ENCODE results near the gene SLC26A2. TPM values are rescaled to one million over a fixed set of nuclear protein-coding genes. Genes with fewer than 3 reads are reported as not detected.

The SLC26A2 gene
- total and polyA plus RNA-seq, 10 of the 15 experiments (the other 5 are each of a cell fraction or from before 2014, with no cell fraction given): 1.7 to 6.4 (median 4.2) TPM

DNA sequence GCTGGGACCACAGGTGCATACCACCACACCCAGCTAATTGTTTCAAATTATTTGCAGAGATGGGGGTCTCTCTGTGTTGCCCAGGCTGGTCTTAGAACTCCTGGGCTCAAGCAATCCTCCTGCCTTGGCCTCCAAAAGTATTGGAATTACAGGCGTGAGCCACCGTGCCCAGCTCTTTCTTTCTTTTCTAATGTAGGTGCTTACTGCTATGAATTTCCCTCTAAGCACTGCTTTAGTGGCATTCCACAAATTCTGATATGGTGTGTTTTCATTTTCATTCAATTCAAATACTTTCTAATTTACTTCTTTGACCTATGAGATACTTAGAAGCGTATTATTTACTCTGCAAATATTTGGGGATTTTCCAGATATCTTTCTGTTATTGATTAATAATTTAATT lies 54.9 kb downstream of the SLC26A2 start:
- in situ Hi-C loops (cut with MboI) (no loop called here), intact Hi-C loops (cut with micrococcal nuclease; ENCODE audit: unreplicated experiment) (no loop called here)
- TF ChIP-seq ZNF217 (IDR thresholded peaks at IDR 0.05) (no peak), KLF5 (IDR thresholded peaks at IDR 0.05; ENCODE audit: partially characterized antibody) (no peak), MTA2 (IDR thresholded peaks at IDR 0.05; ENCODE audit: low read depth) (no peak), JUND (IDR thresholded peaks at IDR 0.05; ENCODE audit: low read depth, low read length) (no peak), SMARCA5 (IDR thresholded peaks at IDR 0.05) (no peak), NFXL1 (IDR thresholded peaks at IDR 0.05; ENCODE audit: borderline replicate concordance) (no peak), TCF12 (IDR thresholded peaks at IDR 0.05; ENCODE audit: low read depth, low read length) (no peak), MEF2B (IDR thresholded peaks at IDR 0.05; ENCODE audit: partially characterized antibody, poor library complexity, severe bottlenecking) (no peak), EZH2 (IDR thresholded peaks at IDR 0.05; ENCODE audit: borderline replicate concordance, control insufficient read depth, low read depth, low read length) (no peak), FOS (IDR thresholded peaks at IDR 0.05; ENCODE audit: borderline replicate concordance, extremely low read depth, insufficient read length) (no peak), YBX1 (IDR thresholded peaks at IDR 0.05) (no peak), CBX5 (IDR thresholded peaks at IDR 0.05; ENCODE audit: low read depth) (no peak), EGR1 (IDR thresholded peaks at IDR 0.05; ENCODE audit: borderline replicate concordance in 1 of 2, low read depth in 2 of 2, low read length in 2 of 2) (no peak), FOXK2 (IDR thresholded peaks at IDR 0.05) (no peak), ZBED1 (IDR thresholded peaks at IDR 0.05; ENCODE audit: borderline replicate concordance) (no peak), IKZF1 (conservative IDR thresholded peaks at IDR 0.05) (no peak)
- TF ChIP-seq, protein P1, sequence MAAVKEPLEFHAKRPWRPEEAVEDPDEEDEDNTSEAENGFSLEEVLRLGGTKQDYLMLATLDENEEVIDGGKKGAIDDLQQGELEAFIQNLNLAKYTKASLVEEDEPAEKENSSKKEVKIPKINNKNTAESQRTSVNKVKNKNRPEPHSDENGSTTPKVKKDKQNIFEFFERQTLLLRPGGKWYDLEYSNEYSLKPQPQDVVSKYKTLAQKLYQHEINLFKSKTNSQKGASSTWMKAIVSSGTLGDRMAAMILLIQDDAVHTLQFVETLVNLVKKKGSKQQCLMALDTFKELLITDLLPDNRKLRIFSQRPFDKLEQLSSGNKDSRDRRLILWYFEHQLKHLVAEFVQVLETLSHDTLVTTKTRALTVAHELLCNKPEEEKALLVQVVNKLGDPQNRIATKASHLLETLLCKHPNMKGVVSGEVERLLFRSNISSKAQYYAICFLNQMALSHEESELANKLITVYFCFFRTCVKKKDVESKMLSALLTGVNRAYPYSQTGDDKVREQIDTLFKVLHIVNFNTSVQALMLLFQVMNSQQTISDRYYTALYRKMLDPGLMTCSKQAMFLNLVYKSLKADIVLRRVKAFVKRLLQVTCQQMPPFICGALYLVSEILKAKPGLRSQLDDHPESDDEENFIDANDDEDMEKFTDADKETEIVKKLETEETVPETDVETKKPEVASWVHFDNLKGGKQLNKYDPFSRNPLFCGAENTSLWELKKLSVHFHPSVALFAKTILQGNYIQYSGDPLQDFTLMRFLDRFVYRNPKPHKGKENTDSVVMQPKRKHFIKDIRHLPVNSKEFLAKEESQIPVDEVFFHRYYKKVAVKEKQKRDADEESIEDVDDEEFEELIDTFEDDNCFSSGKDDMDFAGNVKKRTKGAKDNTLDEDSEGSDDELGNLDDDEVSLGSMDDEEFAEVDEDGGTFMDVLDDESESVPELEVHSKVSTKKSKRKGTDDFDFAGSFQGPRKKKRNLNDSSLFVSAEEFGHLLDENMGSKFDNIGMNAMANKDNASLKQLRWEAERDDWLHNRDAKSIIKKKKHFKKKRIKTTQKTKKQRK (IDR thresholded peaks at IDR 0.05; ENCODE audit: low read depth, low read length): no peak
- TF ChIP-seq, protein P2, sequence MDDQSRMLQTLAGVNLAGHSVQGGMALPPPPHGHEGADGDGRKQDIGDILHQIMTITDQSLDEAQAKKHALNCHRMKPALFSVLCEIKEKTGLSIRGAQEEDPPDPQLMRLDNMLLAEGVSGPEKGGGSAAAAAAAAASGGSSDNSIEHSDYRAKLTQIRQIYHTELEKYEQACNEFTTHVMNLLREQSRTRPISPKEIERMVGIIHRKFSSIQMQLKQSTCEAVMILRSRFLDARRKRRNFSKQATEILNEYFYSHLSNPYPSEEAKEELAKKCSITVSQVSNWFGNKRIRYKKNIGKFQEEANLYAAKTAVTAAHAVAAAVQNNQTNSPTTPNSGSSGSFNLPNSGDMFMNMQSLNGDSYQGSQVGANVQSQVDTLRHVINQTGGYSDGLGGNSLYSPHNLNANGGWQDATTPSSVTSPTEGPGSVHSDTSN (IDR thresholded peaks at IDR 0.05; ENCODE audit: insufficient replicate concordance, low read depth, low read length): no peak
- peaks cover 19 to 43% of the 10 kb centered on the region in 2 experiments for H3K36me3 ChIP-seq (ENCODE audit: control insufficient read depth in 2 of 2, insufficient read depth in 2 of 2, low read length in 1 of 2)
- no TSS peak for BruUV-seq (replicated peaks)
- SMC1A ChIA-PET (ENCODE audit: uncharacterized antibody, unreplicated experiment): interaction anchor here (0.8 kb wide), 1 partner anchor 98 kb away, joined by 3 read pairs; no protein-coding TSS in a partner anchor
- H2AFZ ChIP-seq (ENCODE audit: control insufficient read depth, low read depth, low read length): no peak overlapping the region
- H3K4me2 ChIP-seq (ENCODE audit: control insufficient read depth, insufficient read depth): no peak overlapping the region
- RAD21 ChIA-PET (ENCODE audit: unreplicated experiment): no interaction called here
- no peak for ATAC-seq
- H3K27ac ChIP-seq (ENCODE audit: control insufficient read depth, insufficient read depth): no peak overlapping the region
- no peaks in the 10 kb centered on the region for H3K4me1 ChIP-seq (ENCODE audit: control insufficient read depth, insufficient read depth, low read length)
- no peaks in the 10 kb centered on the region for H4K20me1 ChIP-seq (ENCODE audit: control insufficient read depth, insufficient read depth)
- H3K9me3 ChIP-seq (replicated peaks; ENCODE audit: control insufficient read depth, insufficient read depth, low read length): peaks cover 8% of the 10 kb centered on the region; the same call in 2 of the 3 replicates
- DNase-seq (ENCODE audit: low read depth, low spot score): no peak
- H3K27me3 ChIP-seq (replicated peaks in 1 of 2; ENCODE audit: control insufficient read depth in 2 of 2, insufficient read depth in 2 of 2, low read length in 1 of 2): no peaks in the 10 kb centered on the region
- POLR2A ChIA-PET: interaction anchor here (0.6 to 0.9 kb wide), 2 partner anchors 11 to 83 kb away, joined by 3 to 6 read pairs; no protein-coding TSS in a partner anchor
- 97% methylated on average over 3 of the region's 3 CpGs for WGBS (ENCODE audit: insufficient coverage, insufficient replicate concordance, low lambda C conversion rate, missing lambda C conversion rate)
- no peak overlapping the region for H3K9ac ChIP-seq (ENCODE audit: control insufficient read depth, insufficient read depth, low read length)
- CTCF ChIA-PET: no interaction called here
- FAIRE-seq: no peak
- no peaks in the 10 kb centered on the region; the same call in 1 of the 2 replicates for H3K79me2 ChIP-seq (ENCODE audit: control insufficient read depth, insufficient read depth, low read length)
- no peak overlapping the region for H3K4me3 ChIP-seq
